ENCODE measurements around the gene GLTPD2. TPM values are rescaled to one million over a fixed set of nuclear protein-coding genes. Genes with fewer than 3 reads are reported as not detected.

GLTPD2 gene
- total RNA-seq, 1 donor from 2014 or later: not detected

DNA sequence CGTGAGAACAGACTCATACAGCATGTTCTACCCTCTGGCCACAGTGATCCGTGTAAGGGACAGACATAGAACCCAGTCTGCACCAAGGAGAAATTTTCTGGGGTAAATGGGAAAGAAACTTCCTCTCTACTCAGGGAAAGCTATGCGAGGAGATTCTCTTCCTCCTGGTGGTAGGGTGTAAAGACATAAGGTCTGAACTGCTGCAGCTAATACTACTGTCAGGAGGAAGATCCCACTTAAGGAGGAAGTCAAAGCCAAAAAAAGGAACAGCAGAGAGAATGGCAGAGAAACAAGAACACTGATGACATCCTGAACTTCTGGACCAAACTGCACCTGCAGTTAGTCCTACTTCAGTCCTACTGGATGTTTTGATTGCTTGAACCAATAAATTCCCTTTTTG lies 24.2 kb upstream of the GLTPD2 start:
- no peaks in the 10 kb centered on the region for H3K4me1 ChIP-seq
- intact Hi-C loops (cut with DNase I): no loop called here
- no peak overlapping the region for H3K4me3 ChIP-seq
- TF ChIP-seq, protein P1, sequence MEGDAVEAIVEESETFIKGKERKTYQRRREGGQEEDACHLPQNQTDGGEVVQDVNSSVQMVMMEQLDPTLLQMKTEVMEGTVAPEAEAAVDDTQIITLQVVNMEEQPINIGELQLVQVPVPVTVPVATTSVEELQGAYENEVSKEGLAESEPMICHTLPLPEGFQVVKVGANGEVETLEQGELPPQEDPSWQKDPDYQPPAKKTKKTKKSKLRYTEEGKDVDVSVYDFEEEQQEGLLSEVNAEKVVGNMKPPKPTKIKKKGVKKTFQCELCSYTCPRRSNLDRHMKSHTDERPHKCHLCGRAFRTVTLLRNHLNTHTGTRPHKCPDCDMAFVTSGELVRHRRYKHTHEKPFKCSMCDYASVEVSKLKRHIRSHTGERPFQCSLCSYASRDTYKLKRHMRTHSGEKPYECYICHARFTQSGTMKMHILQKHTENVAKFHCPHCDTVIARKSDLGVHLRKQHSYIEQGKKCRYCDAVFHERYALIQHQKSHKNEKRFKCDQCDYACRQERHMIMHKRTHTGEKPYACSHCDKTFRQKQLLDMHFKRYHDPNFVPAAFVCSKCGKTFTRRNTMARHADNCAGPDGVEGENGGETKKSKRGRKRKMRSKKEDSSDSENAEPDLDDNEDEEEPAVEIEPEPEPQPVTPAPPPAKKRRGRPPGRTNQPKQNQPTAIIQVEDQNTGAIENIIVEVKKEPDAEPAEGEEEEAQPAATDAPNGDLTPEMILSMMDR (IDR thresholded peaks at IDR 0.05): no peak
- no peaks in the 10 kb centered on the region for H3K36me3 ChIP-seq
- peak overlapping the region in 1 of 2 donors; percentile 51 for H3K27ac ChIP-seq
- H3K27me3 ChIP-seq: no peaks in the 10 kb centered on the region
- no peak for DNase-seq (ENCODE audit: low spot score in 2 of 2)
- H3K9me3 ChIP-seq: no peaks in the 10 kb centered on the region

DNA sequence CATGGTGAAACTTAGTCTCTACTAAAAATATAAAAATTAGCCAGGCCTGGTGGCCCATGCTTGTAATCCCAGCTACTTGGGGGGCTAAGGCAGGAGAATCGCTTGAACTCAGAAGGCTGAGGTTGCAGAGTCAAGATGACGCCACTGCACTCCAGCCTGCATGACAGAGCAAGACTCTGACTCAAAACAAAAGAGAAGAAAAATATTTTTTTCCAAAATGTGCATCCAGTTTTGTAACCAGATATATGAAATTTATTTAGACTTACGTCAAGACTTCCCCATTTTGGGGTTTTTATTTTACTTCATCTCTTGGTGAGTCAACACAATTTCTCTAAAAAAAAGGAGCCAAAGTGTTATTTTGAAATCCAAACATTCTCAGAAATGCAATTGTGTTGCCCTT lies 22.6 kb upstream of the GLTPD2 start:
- H3K9me3 ChIP-seq: no peaks in the 10 kb centered on the region
- no peak overlapping the region for H3K27ac ChIP-seq
- DNase-seq (ENCODE audit: low spot score in 2 of 2): no peak
- no peaks in the 10 kb centered on the region for H3K4me1 ChIP-seq
- H3K27me3 ChIP-seq: no peaks in the 10 kb centered on the region
- TF ChIP-seq, protein P1 (IDR thresholded peaks at IDR 0.05): no peak
- no peak overlapping the region for H3K4me3 ChIP-seq
- no peaks in the 10 kb centered on the region for H3K36me3 ChIP-seq
- intact Hi-C loops (cut with DNase I): no loop called here

DNA sequence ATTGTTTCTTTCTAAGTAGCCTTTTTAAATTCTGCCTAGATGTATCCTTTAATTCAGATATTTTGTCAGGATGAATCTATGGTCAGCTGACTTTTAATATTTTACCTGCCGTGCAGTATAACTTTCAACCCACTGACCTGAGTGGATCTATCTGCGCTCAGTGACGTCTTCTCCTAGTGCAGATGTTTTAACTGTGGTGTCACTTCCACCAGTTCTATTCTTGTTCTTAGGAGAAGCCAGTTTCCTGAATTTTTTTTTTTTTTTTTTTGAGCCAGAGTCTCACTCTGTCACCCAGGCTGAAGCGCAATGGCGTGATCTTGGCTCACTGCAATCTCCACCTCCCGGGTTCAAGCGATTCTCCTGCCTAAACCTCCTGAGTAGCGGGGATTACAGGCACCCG lies 22.0 kb upstream of the GLTPD2 start:
- H3K4me3 ChIP-seq: no peak overlapping the region
- intact Hi-C loops (cut with DNase I): no loop called here
- H3K27me3 ChIP-seq: no peaks in the 10 kb centered on the region
- H3K36me3 ChIP-seq: no peaks in the 10 kb centered on the region
- TF ChIP-seq, protein P1 (IDR thresholded peaks at IDR 0.05): no peak
- no peaks in the 10 kb centered on the region for H3K4me1 ChIP-seq
- no peak overlapping the region for H3K27ac ChIP-seq
- no peak for DNase-seq (ENCODE audit: low spot score in 2 of 2)
- H3K9me3 ChIP-seq: no peaks in the 10 kb centered on the region

DNA sequence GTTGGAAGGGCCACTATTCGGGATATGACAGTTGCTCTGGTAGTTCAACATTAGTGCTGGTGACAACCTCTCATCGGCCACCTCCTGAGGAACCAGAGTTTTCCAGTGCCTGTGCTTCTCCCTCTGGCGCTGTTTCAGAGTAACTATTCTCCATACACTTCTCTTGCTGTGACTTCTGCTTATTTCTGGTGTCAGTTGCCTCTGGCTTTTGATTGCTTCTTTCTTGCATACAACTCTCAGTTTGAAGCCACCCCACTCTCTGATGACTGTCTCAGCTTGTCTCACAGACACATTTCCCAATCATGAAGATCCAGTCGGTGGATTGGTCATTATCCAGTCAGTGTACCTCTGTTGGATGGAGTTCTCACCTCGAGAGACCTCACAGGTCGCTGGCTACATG lies 20.5 kb upstream of the GLTPD2 start:
- intact Hi-C loops (cut with DNase I): no loop called here
- Histone ChIP-seq H3K9me3 (no peaks in the 10 kb centered on the region), H3K4me3 (no peak overlapping the region), H3K27me3 (no peaks in the 10 kb centered on the region), H3K36me3 (no peaks in the 10 kb centered on the region), H3K27ac (no peak overlapping the region), H3K4me1 (no peaks in the 10 kb centered on the region)
- DNase-seq (ENCODE audit: low spot score in 2 of 2): no peak
- TF ChIP-seq, protein P1 (IDR thresholded peaks at IDR 0.05): no peak

DNA sequence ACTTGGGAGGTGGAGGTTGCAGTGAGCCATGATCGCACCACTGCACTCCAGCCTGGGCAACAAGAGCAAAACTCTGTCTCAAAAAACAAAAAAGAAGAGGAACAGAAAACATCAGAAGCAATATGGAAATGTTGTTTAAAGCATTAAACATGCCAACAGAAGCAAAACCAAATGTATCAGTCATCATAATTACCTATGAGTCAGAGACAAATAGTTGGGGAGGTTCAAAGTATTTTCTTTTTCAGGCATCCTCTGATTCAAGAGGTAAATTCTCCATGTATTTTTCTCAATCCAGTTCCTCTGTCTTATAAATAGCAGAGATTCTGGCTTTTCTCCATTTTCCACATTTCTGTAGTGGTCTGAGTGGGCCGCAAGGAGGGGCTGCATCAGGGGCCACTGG lies 19.1 kb upstream of the GLTPD2 start:
- H3K4me3 ChIP-seq: no peak overlapping the region
- H3K9me3 ChIP-seq: no peaks in the 10 kb centered on the region
- H3K36me3 ChIP-seq: no peaks in the 10 kb centered on the region
- no peaks in the 10 kb centered on the region for H3K27me3 ChIP-seq
- intact Hi-C loops (cut with DNase I): no loop called here
- TF ChIP-seq, protein P1 (IDR thresholded peaks at IDR 0.05): no peak
- no peak overlapping the region for H3K27ac ChIP-seq
- DNase-seq (ENCODE audit: low spot score in 2 of 2): no peak
- H3K4me1 ChIP-seq: no peaks in the 10 kb centered on the region

DNA sequence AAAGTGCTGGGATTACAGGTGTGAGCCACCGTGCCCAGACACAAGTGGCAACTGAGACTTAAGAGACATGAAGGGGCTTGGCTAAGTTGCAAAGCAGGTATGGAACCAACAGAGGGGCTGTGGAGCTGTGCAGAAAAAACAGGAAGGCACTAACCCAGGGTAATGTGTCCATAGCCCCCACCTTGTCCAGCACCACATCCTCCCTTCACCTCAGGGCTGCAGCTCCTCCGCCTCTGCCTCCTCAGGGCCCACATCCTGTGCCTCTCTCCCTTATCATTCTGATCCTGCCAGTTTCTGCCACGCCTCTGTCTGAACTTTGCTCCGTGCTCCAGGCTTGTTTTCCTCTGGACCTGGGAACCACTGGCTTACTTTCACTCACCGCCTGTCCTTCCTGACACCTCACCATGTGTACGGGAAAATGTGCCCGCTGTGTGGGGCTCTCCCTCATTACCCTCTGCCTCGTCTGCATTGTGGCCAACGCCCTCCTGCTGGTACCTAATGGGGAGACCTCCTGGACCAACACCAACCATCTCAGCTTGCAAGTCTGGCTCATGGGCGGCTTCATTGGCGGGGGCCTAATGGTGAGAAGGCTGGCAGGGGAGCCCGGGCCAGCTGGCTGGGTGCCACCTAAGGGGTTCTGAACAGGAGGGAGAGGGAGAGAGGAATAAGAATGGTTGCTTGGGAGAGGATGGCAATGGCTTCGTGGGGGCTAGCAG lies 17.1 kb upstream of the GLTPD2 start, which contains the start of gene TM4SF5:
Gene TM4SF5, plus strand, starts transcription at position 368 of the 716 bp plus-strand sequence. Its CDS starts 37 bp downstream, at position 405.
- no peaks in the 10 kb centered on the region for H3K4me1 ChIP-seq
- no peaks in the 10 kb centered on the region for H3K27me3 ChIP-seq
- DNase-seq (ENCODE audit: low spot score in 2 of 2): no peak
- H3K36me3 ChIP-seq: no peaks in the 10 kb centered on the region
- H3K27ac ChIP-seq: no peak within 1 kb of the TSS
- TF ChIP-seq, protein P1 (IDR thresholded peaks at IDR 0.05): no peak
- H3K9me3 ChIP-seq: no peaks in the 10 kb centered on the region
- intact Hi-C loops (cut with DNase I): no loop called here
- H3K4me3 ChIP-seq: no peak within 1 kb of the TSS
